Measurements from ENCODE around the gene LDB1.

DNA sequence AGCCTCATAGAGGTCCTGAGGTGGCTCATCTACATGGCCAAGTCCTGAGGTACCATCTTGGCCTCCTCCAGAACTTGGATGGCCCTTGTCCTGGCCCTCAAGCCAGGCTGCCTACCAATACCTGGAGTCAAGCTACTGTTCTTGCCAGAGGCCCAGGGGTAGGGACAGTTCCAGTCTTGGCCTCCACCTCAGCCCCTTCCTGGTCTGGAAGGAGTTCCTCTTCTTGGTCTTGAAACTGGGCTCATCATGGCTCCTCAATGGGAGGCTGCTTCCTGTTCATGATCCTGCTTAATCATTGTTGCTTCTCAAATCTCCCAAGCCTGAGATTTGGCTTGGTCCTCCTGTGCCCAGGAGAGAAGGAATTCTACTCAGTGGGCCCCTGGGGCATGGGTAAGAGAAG is 51.1 kb downstream of the LDB1 start:
- TF ChIP-seq ZNF274 (IDR thresholded peaks at IDR 0.05; ENCODE audit: low read depth, low read length), result no peak
- no peak for TF ChIP-seq SUZ12 (IDR thresholded peaks at IDR 0.05; ENCODE audit: extremely low read depth, insufficient read depth, insufficient read length)

Data from NT2/D1 (cell line).